K562 (cell line): ENCODE measurements around the gene PIP4K2A. TPM values are rescaled to one million over a fixed set of nuclear protein-coding genes. Genes with fewer than 3 reads are reported as not detected.
A peak's percentile ranks its signal among the peaks of the same experiment; 100 is the strongest.

ENCODE experiments used
- ATF2 ChIP-seq: sonication (generic); formaldehyde crosslinking; IDR thresholded peaks from 2 replicates; pipeline ENCODE4 v1.8.1; 2022; ENCODE audit warnings: missing genetic modification reagents
- CEBPB ChIP-seq: fragments of 450-650 bp; IDR thresholded peaks from 2 replicates; pipeline ENCODE4 v1.6.1; 2016; ENCODE audit warnings: missing genetic modification characterization, missing compliant biosample characterization
- CHD2 ChIP-seq: IDR thresholded peaks from 2 replicates; pipeline ENCODE4 v1.6.1; 2011; ENCODE audit warnings: low read depth, low read length
- CREM ChIP-seq: IDR thresholded peaks from 2 replicates; pipeline ENCODE4 v1.6.1; 2014; ENCODE audit warnings: antibody characterized with exemption, low read depth
- ELF2 ChIP-seq: fragments of 250-450 bp; sonication (Bioruptor Pico); IDR thresholded peaks from 2 replicates; pipeline ENCODE4 v1.5.0; 2021; ENCODE audit warnings: mild to moderate bottlenecking
- ETS2 ChIP-seq: IDR thresholded peaks from 2 replicates; pipeline ENCODE4 v1.6.1; 2016; ENCODE audit warnings: borderline replicate concordance, missing genetic modification characterization, mild to moderate bottlenecking, moderate library complexity, missing compliant biosample characterization; ENCODE audit not compliant: poor library complexity, severe bottlenecking
- GABPA ChIP-seq: fragments of 200-800 bp; sonication (Bioruptor generic); conservative IDR thresholded peaks from 2 replicates; pipeline ENCODE4 v1.6.1; 2016; ENCODE audit warnings: low read depth, missing genetic modification characterization, missing compliant biosample characterization
- HDAC3 ChIP-seq: fragments of 450-650 bp; IDR thresholded peaks from 2 replicates; pipeline ENCODE4 v1.6.1; 2018; ENCODE audit warnings: borderline replicate concordance, mild to moderate bottlenecking, moderate library complexity; ENCODE audit not compliant: partially characterized antibody
- HMG20B ChIP-seq: fragments of 250-450 bp; sonication (Bioruptor Pico); IDR thresholded peaks from 2 replicates; pipeline ENCODE4 v1.5.0; 2021; ENCODE audit warnings: mild to moderate bottlenecking
- HSF4 ChIP-seq: fragments of 250-450 bp; sonication (Bioruptor Pico); IDR thresholded peaks from 2 replicates; pipeline ENCODE4 v2.1.2; 2022; ENCODE audit warnings: mild to moderate bottlenecking, moderate library complexity, borderline replicate concordance
- NFE2 ChIP-seq: IDR thresholded peaks from 2 replicates; pipeline ENCODE4 v1.6.1; 2014; ENCODE audit warnings: antibody characterized with exemption, low read depth
- NFIX ChIP-seq: fragments of 250-450 bp; sonication (Bioruptor Pico); IDR thresholded peaks from 2 replicates; pipeline ENCODE4 v1.4.0; 2020; ENCODE audit warnings: low read depth, mild to moderate bottlenecking, moderate library complexity
- NR2C2 ChIP-seq, 2 experiments: fragments of 200-800 bp in 1 of 2; sonication (Bioruptor generic) in 1 of 2; sonication (generic) in 1 of 2; formaldehyde crosslinking in 1 of 2; IDR thresholded peaks; 2 replicates each; pipeline versions ENCODE4 v1.6.1 to v1.8.0; 2016 to 2022; ENCODE audit warnings: mild to moderate bottlenecking in 1 of 2, missing compliant biosample characterization in 1 of 2, missing genetic modification characterization in 1 of 2, missing genetic modification reagents in 1 of 2
- POLR2AphosphoS5 ChIP-seq: IDR thresholded peaks from 2 replicates; pipeline ENCODE4 v1.6.1; 2011; ENCODE audit warnings: mild to moderate bottlenecking, low read depth, low read length, moderate library complexity; ENCODE audit not compliant: control insufficient read depth, insufficient read depth
- RFX7 ChIP-seq: fragments of 250-450 bp; sonication (Bioruptor Pico); IDR thresholded peaks from 2 replicates; pipeline ENCODE4 v1.5.1; 2021; ENCODE audit warnings: mild to moderate bottlenecking
- SP2 ChIP-seq: IDR thresholded peaks from 2 replicates; pipeline ENCODE4 v1.6.1; 2011; ENCODE audit warnings: mild to moderate bottlenecking, low read depth, low read length, moderate library complexity; ENCODE audit not compliant: poor library complexity, severe bottlenecking; ENCODE audit errors: extremely low read depth
- SREBF2 ChIP-seq: sonication (generic); formaldehyde crosslinking; IDR thresholded peaks from 2 replicates; pipeline ENCODE4 v1.4.0; 2020; ENCODE audit warnings: mild to moderate bottlenecking, missing genetic modification reagents
- ZNF184 ChIP-seq: sonication (generic); formaldehyde crosslinking; IDR thresholded peaks from 2 replicates; pipeline ENCODE4 v1.5.0; 2020; ENCODE audit warnings: missing genetic modification reagents
- ZNF780A ChIP-seq: fragments of 250-450 bp; sonication (Bioruptor Pico); IDR thresholded peaks from 2 replicates; pipeline ENCODE4 v1.5.0; 2021; ENCODE audit warnings: mild to moderate bottlenecking
- polyA plus RNA-seq, 8 experiments: library from polyadenylated mRNA; depleted of rRNA in 4 of 8; stranded (reverse) in 5 of 8; unstranded in 3 of 8; fragments of >200 nt; fragmentation: Nextera tagmentation in 2 of 8; fragmentation: Illumina TruSeq in 1 of 8; extraction: Ambion mirVana in 2 of 8; extraction: Trizol in 1 of 8; gene quantifications; 2 replicates each; pipeline versions ENCODE4 v1.2.1 to v1.2.3, GENCODE V29; 2011 to 2014; ENCODE audit warnings: inconsistent platforms in 1 of 8, missing spikeins in 1 of 8
- total RNA-seq, 7 experiments: library from RNA; depleted of rRNA in 6 of 7; stranded (reverse); fragments of >200 nt in 6 of 7; fragmentation: Illumina TruSeq in 2 of 7; extraction: Trizol in 2 of 7; gene quantifications; 2 replicates each; pipeline versions ENCODE4 v1.2.1 to v1.2.3, GENCODE V29; 2011 to 2021; ENCODE audit warnings: low replicate concordance in 1 of 7
- TF ChIP-seq, protein P1 (sequence below): fragments of 250-450 bp; sonication (Bioruptor Pico); IDR thresholded peaks from 2 replicates; pipeline ENCODE4 v1.8.0; 2022; ENCODE audit warnings: moderate library complexity, mild to moderate bottlenecking, inconsistent platforms
- TF ChIP-seq, protein P2 (sequence below): fragments of 250-450 bp; sonication (Bioruptor Pico); IDR thresholded peaks from 2 replicates; pipeline ENCODE4 v1.5.0; 2021; ENCODE audit warnings: mild to moderate bottlenecking, moderate library complexity

PIP4K2A gene
- total and polyA plus RNA-seq, 9 of the 15 experiments (the other 6 are each of a cell fraction or from before 2014, with no cell fraction given) = 35.6 to 117 (median 71.9) TPM

GRCh38 chr10:22736134-22736533 is 21.8 kb upstream of the PIP4K2A start (continued):
- TF ChIP-seq, protein P1, sequence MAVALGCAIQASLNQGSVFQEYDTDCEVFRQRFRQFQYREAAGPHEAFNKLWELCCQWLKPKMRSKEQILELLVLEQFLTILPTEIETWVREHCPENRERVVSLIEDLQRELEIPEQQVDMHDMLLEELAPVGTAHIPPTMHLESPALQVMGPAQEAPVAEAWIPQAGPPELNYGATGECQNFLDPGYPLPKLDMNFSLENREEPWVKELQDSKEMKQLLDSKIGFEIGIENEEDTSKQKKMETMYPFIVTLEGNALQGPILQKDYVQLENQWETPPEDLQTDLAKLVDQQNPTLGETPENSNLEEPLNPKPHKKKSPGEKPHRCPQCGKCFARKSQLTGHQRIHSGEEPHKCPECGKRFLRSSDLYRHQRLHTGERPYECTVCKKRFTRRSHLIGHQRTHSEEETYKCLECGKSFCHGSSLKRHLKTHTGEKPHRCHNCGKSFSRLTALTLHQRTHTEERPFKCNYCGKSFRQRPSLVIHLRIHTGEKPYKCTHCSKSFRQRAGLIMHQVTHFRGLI (CRISPR knock-in tag) = no peak
- no peak for TF ChIP-seq GABPA (tag)
- TF ChIP-seq, protein P2, sequence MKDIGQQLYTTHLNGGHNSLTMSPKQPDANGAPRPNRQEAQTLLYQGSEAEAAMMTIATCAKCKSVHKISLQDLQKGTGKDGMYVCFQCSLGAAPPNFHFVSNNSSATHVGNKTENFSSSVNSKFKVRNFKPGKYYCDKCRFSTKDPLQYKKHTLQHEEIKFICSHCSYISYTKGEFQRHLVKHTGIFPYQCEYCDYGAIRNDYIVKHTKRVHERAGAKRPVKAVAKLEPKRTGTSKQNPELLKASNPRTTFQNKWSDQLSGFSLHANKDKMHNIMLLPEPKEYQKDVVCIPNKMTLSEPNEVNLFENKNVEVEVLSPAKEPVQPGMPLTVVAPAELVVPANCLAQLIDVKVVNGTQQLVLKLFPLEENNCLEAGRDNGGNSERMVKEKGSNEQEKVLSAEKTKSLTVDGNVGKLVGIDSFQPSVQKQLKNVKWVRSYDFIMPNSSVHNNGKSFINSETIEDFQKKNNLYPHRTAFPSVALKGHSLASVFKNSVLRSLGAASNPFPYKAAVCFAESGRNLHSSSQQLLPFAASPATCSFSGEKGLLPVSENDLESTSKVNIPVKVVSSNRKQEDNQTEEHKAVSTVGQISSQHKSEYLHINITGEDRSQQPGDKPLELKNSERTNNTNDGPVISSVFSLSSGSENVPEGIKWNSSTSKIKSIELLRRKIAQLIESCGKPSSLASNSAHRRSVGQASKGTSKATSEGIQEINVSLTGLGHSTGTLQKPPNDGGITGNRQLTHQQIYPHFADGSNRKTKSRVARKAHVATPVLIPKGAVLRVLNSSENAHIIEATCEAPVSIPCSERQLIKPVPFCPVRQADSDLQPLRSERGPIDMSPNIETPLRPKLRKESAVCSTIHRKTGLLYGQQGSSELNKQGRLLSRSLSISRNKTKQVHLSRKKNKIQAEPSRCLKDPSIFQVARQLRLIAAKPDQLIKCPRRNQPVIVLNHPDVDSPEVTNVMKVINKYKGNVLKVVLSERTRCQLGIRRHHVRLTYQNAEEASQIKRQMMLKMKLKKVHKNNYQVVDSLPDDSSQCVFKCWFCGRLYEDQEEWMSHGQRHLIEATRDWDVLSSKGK (CRISPR knock-in tag) = no peak
- TF ChIP-seq NFIX = no peak
- no peak for TF ChIP-seq ZNF184
- no peak for TF ChIP-seq CEBPB (tag)
- TF ChIP-seq NFE2 = peak; percentile 79
- TF ChIP-seq SREBF2 (CRISPR knock-in tag) = no peak
- TF ChIP-seq SP2 = no peak
- no peak for TF ChIP-seq HMG20B (CRISPR knock-in tag)
- TF ChIP-seq HDAC3 = no peak
- TF ChIP-seq CREM = no peak
- no peak for TF ChIP-seq ELF2 (CRISPR knock-in tag)
- TF ChIP-seq NR2C2 (CRISPR knock-in tag; IDR thresholded peaks at IDR 0.05) = no peak
- TF ChIP-seq NR2C2 (tag; IDR thresholded peaks at IDR 0.05) = no peak
- TF ChIP-seq ATF2 = no peak
- TF ChIP-seq CHD2 = no peak
- TF ChIP-seq ZNF780A (CRISPR knock-in tag) = no peak
- no peak for TF ChIP-seq HSF4 (CRISPR knock-in tag)
- TF ChIP-seq ETS2 (tag) = no peak
- TF ChIP-seq POLR2AphosphoS5 = 0 out of 2 replicates have a peak, but pooled peaks have one; percentile 34
- TF ChIP-seq RFX7 (CRISPR knock-in tag) = no peak
